HepG2 (cell line): ENCODE results near the gene FAF2. TPM values are rescaled to one million over a fixed set of nuclear protein-coding genes. Genes with fewer than 3 reads are reported as not detected.

Source experiments
- AHR ChIP-seq: IDR thresholded peaks from 2 replicates; pipeline ENCODE4 v1.6.1; 2018; ENCODE audit warnings: missing genetic modification reagents, missing compliant biosample characterization
- HNRNPL ChIP-seq: fragments of 200-400 bp; formaldehyde crosslinking; IDR thresholded peaks from 2 replicates; pipeline ENCODE4 v1.6.1; 2017; ENCODE audit warnings: mild to moderate bottlenecking, low read depth, low read length
- KLF16 ChIP-seq, 2 experiments: sonication (generic) in 1 of 2; formaldehyde crosslinking in 1 of 2; IDR thresholded peaks; 2 replicates each; pipeline versions ENCODE4 v1.6.1 to v1.8.0; 2016 to 2023; ENCODE audit warnings: missing genetic modification reagents in 2 of 2, missing compliant biosample characterization in 1 of 2
- MEF2D ChIP-seq: sonication (generic); formaldehyde crosslinking; IDR thresholded peaks from 2 replicates; pipeline ENCODE4 v1.5.1; 2020; ENCODE audit warnings: mild to moderate bottlenecking, missing genetic modification reagents
- MTA3 ChIP-seq: sonication (generic); formaldehyde crosslinking; IDR thresholded peaks from 2 replicates; pipeline ENCODE4 v1.4.0; 2020; ENCODE audit warnings: missing genetic modification reagents
- NAIF1 ChIP-seq: sonication (generic); formaldehyde crosslinking; IDR thresholded peaks from 2 replicates; pipeline ENCODE4 v1.5.0; 2020; ENCODE audit warnings: mild to moderate bottlenecking, missing genetic modification reagents, borderline replicate concordance
- SIX4 ChIP-seq: sonication (generic); formaldehyde crosslinking; IDR thresholded peaks from 2 replicates; pipeline ENCODE4 v1.4.0; 2020; ENCODE audit warnings: missing genetic modification reagents
- SNAPC5 ChIP-seq: sonication (generic); formaldehyde crosslinking; IDR thresholded peaks from 2 replicates; pipeline ENCODE4 v1.8.1; 2023; ENCODE audit warnings: mild to moderate bottlenecking, missing genetic modification reagents, borderline replicate concordance
- SNRNP70 ChIP-seq: fragments of 200-400 bp; formaldehyde crosslinking; IDR thresholded peaks from 2 replicates; pipeline ENCODE4 v1.6.1; 2017; ENCODE audit warnings: mild to moderate bottlenecking, low read depth, low read length, moderate library complexity
- SOX6 ChIP-seq, 2 experiments: fragments of 450-650 bp in 1 of 2; sonication (generic) in 1 of 2; formaldehyde crosslinking in 1 of 2; IDR thresholded peaks; 2 replicates each; pipeline versions ENCODE4 v1.4.0 to v1.6.1; 2017 to 2020; ENCODE audit warnings: antibody characterized with exemption in 1 of 2, mild to moderate bottlenecking in 1 of 2, missing genetic modification reagents in 1 of 2
- TEAD3 ChIP-seq: optimal IDR thresholded peaks from 2 replicates; pipeline ENCODE3; 2016; ENCODE audit warnings: borderline replicate concordance
- TOPORS ChIP-seq: sonication (generic); formaldehyde crosslinking; IDR thresholded peaks from 2 replicates; pipeline ENCODE4 v1.8.0; 2023; ENCODE audit warnings: mild to moderate bottlenecking, missing genetic modification reagents
- ZFYVE20 ChIP-seq: sonication (generic); formaldehyde crosslinking; IDR thresholded peaks from 2 replicates; pipeline ENCODE4 v1.8.0; 2023; ENCODE audit warnings: low read depth, mild to moderate bottlenecking, moderate library complexity, missing genetic modification reagents, borderline replicate concordance
- ZMYM2 ChIP-seq: sonication (generic); formaldehyde crosslinking; IDR thresholded peaks from 2 replicates; pipeline ENCODE4 v1.8.0; 2022; ENCODE audit warnings: mild to moderate bottlenecking, missing genetic modification reagents
- ZNF20 ChIP-seq: sonication (generic); formaldehyde crosslinking; IDR thresholded peaks from 2 replicates; pipeline ENCODE4 v1.4.0; 2020; ENCODE audit warnings: mild to moderate bottlenecking, moderate library complexity, missing genetic modification reagents
- ZNF225 ChIP-seq: sonication (generic); formaldehyde crosslinking; IDR thresholded peaks from 2 replicates; pipeline ENCODE4 v1.4.0; 2020; ENCODE audit warnings: mild to moderate bottlenecking, missing genetic modification reagents
- ZNF274 ChIP-seq: sonication (generic); formaldehyde crosslinking; IDR thresholded peaks from 2 replicates; pipeline ENCODE4 v1.5.1; 2020; ENCODE audit warnings: mild to moderate bottlenecking, missing genetic modification reagents
- ZNF33B ChIP-seq: sonication (generic); formaldehyde crosslinking; IDR thresholded peaks from 2 replicates; pipeline ENCODE4 v1.5.1; 2020; ENCODE audit warnings: mild to moderate bottlenecking, missing genetic modification reagents
- ZNF672 ChIP-seq: sonication (generic); formaldehyde crosslinking; IDR thresholded peaks from 2 replicates; pipeline ENCODE4 v1.8.1; 2022; ENCODE audit warnings: missing genetic modification reagents
- ZNF687 ChIP-seq: sonication (generic); formaldehyde crosslinking; IDR thresholded peaks from 2 replicates; pipeline ENCODE4 v1.5.1; 2020; ENCODE audit warnings: mild to moderate bottlenecking, missing genetic modification reagents, moderate library complexity
- polyA plus RNA-seq, 8 experiments: library from polyadenylated mRNA; depleted of rRNA in 3 of 8; stranded (reverse) in 7 of 8; unstranded in 1 of 8; fragments of >200 nt; fragmentation: Illumina TruSeq in 4 of 8; extraction: Trizol in 4 of 8; gene quantifications; 2 replicates each; pipeline versions ENCODE4 v1.2.1 to v1.2.3, GENCODE V29; 2011 to 2016; ENCODE audit warnings: low read depth in 4 of 8, missing spikeins in 1 of 8, mixed read lengths in 1 of 8; ENCODE audit not compliant: insufficient read depth in 1 of 8
- total RNA-seq, 5 experiments: library from RNA; depleted of rRNA; stranded (reverse); fragments of >200 nt; fragmentation: Illumina TruSeq; extraction: Trizol; gene quantifications; 2 replicates each; pipeline ENCODE4 v1.2.3, GENCODE V29; 2016; ENCODE audit warnings: low read depth in 1 of 5
- TF ChIP-seq, protein P1 (sequence below): fragments of 450-650 bp; IDR thresholded peaks from 2 replicates; pipeline ENCODE4 v1.6.1; 2016
- TF ChIP-seq, protein P2 (sequence below): sonication (generic); formaldehyde crosslinking; IDR thresholded peaks from 2 replicates; pipeline ENCODE4 v1.8.0; 2022; ENCODE audit warnings: mild to moderate bottlenecking, missing genetic modification reagents
- TF ChIP-seq, protein P3 (sequence below): IDR thresholded peaks from 2 replicates; pipeline ENCODE4 v1.6.1; 2016; ENCODE audit warnings: mild to moderate bottlenecking

FAF2 gene
- total and polyA plus RNA-seq, 2 of the 13 experiments (the other 11 are each of a cell fraction or from before 2014, with no cell fraction given), result 27.8 to 34.3 TPM

GRCh38 chr5:176542135-176542595 lies 94.0 kb downstream of the FAF2 start (continued):
- TF ChIP-seq SNRNP70, result no peak
- TF ChIP-seq MEF2D (CRISPR knock-in tag), result no peak
- TF ChIP-seq ZNF225 (CRISPR knock-in tag), result 0 out of 2 replicates have a peak, but pooled peaks have one; percentile 11
- TF ChIP-seq ZNF20 (CRISPR knock-in tag), result no peak
- no peak for TF ChIP-seq HNRNPL
- TF ChIP-seq, protein P1, sequence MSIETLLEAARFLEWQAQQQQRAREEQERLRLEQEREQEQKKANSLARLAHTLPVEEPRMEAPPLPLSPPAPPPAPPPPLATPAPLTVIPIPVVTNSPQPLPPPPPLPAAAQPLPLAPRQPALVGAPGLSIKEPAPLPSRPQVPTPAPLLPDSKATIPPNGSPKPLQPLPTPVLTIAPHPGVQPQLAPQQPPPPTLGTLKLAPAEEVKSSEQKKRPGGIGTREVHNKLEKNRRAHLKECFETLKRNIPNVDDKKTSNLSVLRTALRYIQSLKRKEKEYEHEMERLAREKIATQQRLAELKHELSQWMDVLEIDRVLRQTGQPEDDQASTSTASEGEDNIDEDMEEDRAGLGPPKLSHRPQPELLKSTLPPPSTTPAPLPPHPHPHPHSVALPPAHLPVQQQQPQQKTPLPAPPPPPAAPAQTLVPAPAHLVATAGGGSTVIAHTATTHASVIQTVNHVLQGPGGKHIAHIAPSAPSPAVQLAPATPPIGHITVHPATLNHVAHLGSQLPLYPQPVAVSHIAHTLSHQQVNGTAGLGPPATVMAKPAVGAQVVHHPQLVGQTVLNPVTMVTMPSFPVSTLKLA, result no peak
- no peak for TF ChIP-seq KLF16 (CRISPR knock-in tag; IDR thresholded peaks at IDR 0.05)
- no peak for TF ChIP-seq TOPORS (CRISPR knock-in tag)
- TF ChIP-seq SIX4 (CRISPR knock-in tag), result no peak
- no peak for TF ChIP-seq ZMYM2 (CRISPR knock-in tag)
- TF ChIP-seq ZNF33B (CRISPR knock-in tag), result 0 out of 2 replicates have a peak, but pooled peaks have one; percentile 15
- TF ChIP-seq ZNF672 (CRISPR knock-in tag), result no peak
- peak; percentile 8; the same call in 1 of the 2 replicates for TF ChIP-seq ZNF687
- no peak for TF ChIP-seq SNAPC5 (CRISPR knock-in tag)
- no peak for TF ChIP-seq NAIF1 (CRISPR knock-in tag)
- no peak for TF ChIP-seq SOX6 (IDR thresholded peaks at IDR 0.05)
- peak; percentile 15; the same call in 1 of the 2 replicates for TF ChIP-seq SOX6 (CRISPR knock-in tag; IDR thresholded peaks at IDR 0.05)
- TF ChIP-seq, protein P2, sequence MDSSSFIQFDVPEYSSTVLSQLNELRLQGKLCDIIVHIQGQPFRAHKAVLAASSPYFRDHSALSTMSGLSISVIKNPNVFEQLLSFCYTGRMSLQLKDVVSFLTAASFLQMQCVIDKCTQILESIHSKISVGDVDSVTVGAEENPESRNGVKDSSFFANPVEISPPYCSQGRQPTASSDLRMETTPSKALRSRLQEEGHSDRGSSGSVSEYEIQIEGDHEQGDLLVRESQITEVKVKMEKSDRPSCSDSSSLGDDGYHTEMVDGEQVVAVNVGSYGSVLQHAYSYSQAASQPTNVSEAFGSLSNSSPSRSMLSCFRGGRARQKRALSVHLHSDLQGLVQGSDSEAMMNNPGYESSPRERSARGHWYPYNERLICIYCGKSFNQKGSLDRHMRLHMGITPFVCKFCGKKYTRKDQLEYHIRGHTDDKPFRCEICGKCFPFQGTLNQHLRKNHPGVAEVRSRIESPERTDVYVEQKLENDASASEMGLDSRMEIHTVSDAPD (CRISPR knock-in tag), result no peak
- TF ChIP-seq TEAD3 (CRISPR knock-in tag), result no peak
- TF ChIP-seq ZFYVE20 (CRISPR knock-in tag), result no peak
- TF ChIP-seq MTA3 (CRISPR knock-in tag), result no peak
- TF ChIP-seq ZNF274 (CRISPR knock-in tag), result no peak
- TF ChIP-seq, protein P3, sequence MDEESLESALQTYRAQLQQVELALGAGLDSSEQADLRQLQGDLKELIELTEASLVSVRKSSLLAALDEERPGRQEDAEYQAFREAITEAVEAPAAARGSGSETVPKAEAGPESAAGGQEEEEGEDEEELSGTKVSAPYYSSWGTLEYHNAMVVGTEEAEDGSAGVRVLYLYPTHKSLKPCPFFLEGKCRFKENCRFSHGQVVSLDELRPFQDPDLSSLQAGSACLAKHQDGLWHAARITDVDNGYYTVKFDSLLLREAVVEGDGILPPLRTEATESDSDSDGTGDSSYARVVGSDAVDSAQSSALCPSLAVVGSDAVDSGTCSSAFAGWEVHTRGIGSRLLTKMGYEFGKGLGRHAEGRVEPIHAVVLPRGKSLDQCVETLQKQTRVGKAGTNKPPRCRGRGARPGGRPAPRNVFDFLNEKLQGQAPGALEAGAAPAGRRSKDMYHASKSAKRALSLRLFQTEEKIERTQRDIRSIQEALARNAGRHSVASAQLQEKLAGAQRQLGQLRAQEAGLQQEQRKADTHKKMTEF (CRISPR knock-in tag), result no peak
- no peak for TF ChIP-seq AHR (CRISPR knock-in tag)
